Natural killer cell (primary cell): ENCODE results near the gene TTC34. TPM values are rescaled to one million over a fixed set of nuclear protein-coding genes. Genes with fewer than 3 reads are reported as not detected.
A peak's percentile ranks its signal among the peaks of the same experiment; 100 is the strongest.

Experiments used
- ATAC-seq, 3 donors: fragments of 150-1000 bp in 2 of 3; fragments of 200-7000 bp in 1 of 3; cut with Tn5 transposase; 1 replicate in 1 of 3; 2 replicates in 2 of 3; pipeline ENCODE4 v1.10.0; 2021; ENCODE audit warnings: mild to moderate bottlenecking in 2 of 3, moderate library complexity in 2 of 3
- DNase-seq, 2 donors: peaks; one replicate each; pipeline versions ENCODE4 v3.0.0 to v3.0.0-alpha.2; 2013 to 2021; ENCODE audit warnings: mixed read lengths in 1 of 2
- H3K27ac ChIP-seq: one replicate; pipeline ENCODE4 v1.5.1; 2013; ENCODE audit warnings: mild to moderate bottlenecking, low read length
- H3K27me3 ChIP-seq: one replicate; pipeline ENCODE4 v1.6.1; 2013; ENCODE audit warnings: low read length; ENCODE audit not compliant: control insufficient read depth, insufficient read depth
- H3K36me3 ChIP-seq: one replicate; pipeline ENCODE4 v1.6.1; 2013; ENCODE audit warnings: low read length; ENCODE audit not compliant: control insufficient read depth, insufficient read depth
- H3K4me1 ChIP-seq: one replicate; pipeline ENCODE4 v1.6.1; 2013; ENCODE audit warnings: low read length; ENCODE audit not compliant: control insufficient read depth, insufficient read depth
- H3K4me3 ChIP-seq: one replicate; pipeline ENCODE4 v1.5.1; 2013; ENCODE audit warnings: low read length
- H3K9me3 ChIP-seq: one replicate; pipeline ENCODE4 v1.6.1; 2013; ENCODE audit warnings: low read length; ENCODE audit not compliant: control insufficient read depth, insufficient read depth
- H3K27ac Mint-ChIP-seq, 2 donors: one replicate each; pipeline ENCODE4 v1.8.0; 2022; ENCODE audit warnings: mild to moderate bottlenecking in 2 of 2, mixed read lengths in 2 of 2, moderate library complexity in 1 of 2
- H3K27me3 Mint-ChIP-seq, 2 donors: one replicate each; pipeline ENCODE4 v1.8.0; 2022; ENCODE audit warnings: low read depth in 2 of 2, mixed read lengths in 2 of 2
- H3K36me3 Mint-ChIP-seq: one replicate; pipeline ENCODE4 v1.8.0; 2022; ENCODE audit warnings: mixed read lengths
- H3K4me1 Mint-ChIP-seq, 2 donors: one replicate each; pipeline ENCODE4 v1.8.0; 2022; ENCODE audit warnings: mixed read lengths in 2 of 2
- H3K4me3 Mint-ChIP-seq: one replicate; pipeline ENCODE4 v1.8.0; 2022; ENCODE audit warnings: mild to moderate bottlenecking, moderate library complexity, mixed read lengths
- H3K9me3 Mint-ChIP-seq, 2 donors: one replicate each; pipeline ENCODE4 v1.8.0; 2022; ENCODE audit warnings: mixed read lengths in 2 of 2
- WGBS: methylation state at CpG from one replicate; pipeline ENCODE4 v1.1.7; 2013; ENCODE audit warnings: missing lambda C conversion rate; ENCODE audit not compliant: insufficient coverage; 5-methylcytosine and 5-hydroxymethylcytosine counted together
- intact Hi-C: fragments of 100-400 bp; cut with micrococcal nuclease; formaldehyde crosslinking; loops from one replicate; pipeline ENCODE4 v1.14.2; 2022
- total RNA-seq, 4 donors: library from RNA; stranded (reverse); fragments of 120-200 nt in 1 of 4; gene quantifications; one replicate each; pipeline versions ENCODE4 v1.2.3 to v1.2.4, GENCODE V29; 2013 to 2022
- TF ChIP-seq, protein P1 (sequence below): fragments of 200-600 bp; IDR thresholded peaks from one replicate; pipeline ENCODE4 v1.8.0; 2022; ENCODE audit warnings: antibody characterized with exemption

TTC34 gene
- total RNA-seq, 3 donors from 2014 or later (not counting 1 experiment from before 2014, with no cell fraction given), result 0.80 to 1.4 (median 1.2) TPM

DNA sequence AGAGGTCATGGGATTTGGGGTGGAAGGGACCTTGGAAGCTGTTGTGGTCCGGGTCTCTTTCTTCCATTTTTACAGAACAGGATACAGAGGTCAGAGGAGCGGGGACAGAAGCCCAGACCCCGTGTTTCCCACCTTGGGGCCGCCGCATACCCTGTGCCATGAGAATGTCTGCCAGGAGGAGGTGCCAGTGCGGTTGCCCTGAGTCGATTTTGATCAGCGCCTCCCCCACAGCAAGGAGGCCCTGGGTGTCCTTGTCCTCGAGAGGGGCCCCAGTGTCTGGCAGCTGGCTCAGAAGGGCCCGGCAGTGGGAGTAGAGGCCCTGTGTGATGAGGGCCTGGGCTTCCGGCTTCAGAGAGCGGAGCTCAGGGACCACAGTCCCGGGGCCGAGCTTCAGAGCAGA lies 156.3 kb downstream of the TTC34 start:
- peaks cover 22% of the 10 kb centered on the region for H3K4me1 ChIP-seq
- Mint-ChIP-seq H3K27ac (no peak overlapping the region), H3K4me3 (no peak overlapping the region), H3K27me3 (peaks cover 0 to 4% of the 10 kb centered on the region in 2 donors), H3K4me1 (peaks cover 10 to 18% of the 10 kb centered on the region in 2 donors), H3K36me3 (no peaks in the 10 kb centered on the region), H3K9me3 (peaks cover 9% of the 10 kb centered on the region in 2 donors)
- 85% methylated on average over 14 of the region's 14 CpGs for WGBS
- no peaks in the 10 kb centered on the region for H3K36me3 ChIP-seq
- intact Hi-C loops, result loop anchor here (10.0 kb wide), 2 partner anchors 100 to 450 kb away; partner anchors contain the start of gene FAAP20
- no peak overlapping the region for H3K27ac ChIP-seq
- no peak overlapping the region for H3K4me3 ChIP-seq
- TF ChIP-seq, protein P1, sequence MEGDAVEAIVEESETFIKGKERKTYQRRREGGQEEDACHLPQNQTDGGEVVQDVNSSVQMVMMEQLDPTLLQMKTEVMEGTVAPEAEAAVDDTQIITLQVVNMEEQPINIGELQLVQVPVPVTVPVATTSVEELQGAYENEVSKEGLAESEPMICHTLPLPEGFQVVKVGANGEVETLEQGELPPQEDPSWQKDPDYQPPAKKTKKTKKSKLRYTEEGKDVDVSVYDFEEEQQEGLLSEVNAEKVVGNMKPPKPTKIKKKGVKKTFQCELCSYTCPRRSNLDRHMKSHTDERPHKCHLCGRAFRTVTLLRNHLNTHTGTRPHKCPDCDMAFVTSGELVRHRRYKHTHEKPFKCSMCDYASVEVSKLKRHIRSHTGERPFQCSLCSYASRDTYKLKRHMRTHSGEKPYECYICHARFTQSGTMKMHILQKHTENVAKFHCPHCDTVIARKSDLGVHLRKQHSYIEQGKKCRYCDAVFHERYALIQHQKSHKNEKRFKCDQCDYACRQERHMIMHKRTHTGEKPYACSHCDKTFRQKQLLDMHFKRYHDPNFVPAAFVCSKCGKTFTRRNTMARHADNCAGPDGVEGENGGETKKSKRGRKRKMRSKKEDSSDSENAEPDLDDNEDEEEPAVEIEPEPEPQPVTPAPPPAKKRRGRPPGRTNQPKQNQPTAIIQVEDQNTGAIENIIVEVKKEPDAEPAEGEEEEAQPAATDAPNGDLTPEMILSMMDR, result no peak
- H3K9me3 ChIP-seq, result peaks cover 12% of the 10 kb centered on the region
- H3K27me3 ChIP-seq, result peaks cover under 1% of the 10 kb centered on the region
- DNase-seq, result no peak
- ATAC-seq, result no peak

DNA sequence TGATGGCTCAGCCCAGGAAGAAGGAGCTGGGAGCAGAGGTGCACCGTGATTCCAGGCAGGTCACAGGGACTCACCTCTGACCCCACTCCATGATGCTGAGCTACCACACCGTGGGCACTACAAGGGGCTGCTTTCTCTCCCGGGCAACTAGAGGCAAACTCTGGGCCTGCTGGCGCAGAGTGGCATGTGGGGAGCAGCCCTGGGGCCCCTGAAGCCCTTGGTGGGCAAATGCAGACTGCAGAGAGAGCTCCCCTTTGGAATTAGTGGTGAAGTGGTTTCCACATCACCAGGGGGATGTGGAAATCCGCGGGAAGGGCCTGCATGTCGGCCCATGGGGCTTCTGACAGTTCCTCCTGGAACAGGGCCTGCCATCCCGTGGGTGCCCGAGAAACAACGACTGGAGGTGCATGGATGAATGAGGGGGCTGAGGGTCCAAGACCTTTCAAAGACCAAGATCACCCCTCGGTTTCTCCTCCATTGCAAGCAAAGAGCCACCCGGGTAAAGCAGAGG lies 156.8 kb downstream of the TTC34 start:
- Histone ChIP-seq H3K27me3 (no peaks in the 10 kb centered on the region), H3K9me3 (peaks cover 12% of the 10 kb centered on the region), H3K36me3 (no peaks in the 10 kb centered on the region), H3K4me1 (peaks cover 22% of the 10 kb centered on the region), H3K4me3 (no peak overlapping the region), H3K27ac (no peak overlapping the region)
- 89% methylated on average over 12 of the region's 12 CpGs for WGBS
- Mint-ChIP-seq H3K9me3 (peaks cover 9% of the 10 kb centered on the region in 2 donors), H3K27ac (peak overlapping the region in 1 of 2 donors; percentile 97), H3K36me3 (no peaks in the 10 kb centered on the region), H3K4me3 (no peak overlapping the region), H3K4me1 (peaks cover 10 to 18% of the 10 kb centered on the region in 2 donors), H3K27me3 (peaks cover 0 to 4% of the 10 kb centered on the region in 2 donors)
- intact Hi-C loops, result loop anchor here (10.0 kb wide), 2 partner anchors 100 to 450 kb away; partner anchors contain the start of gene FAAP20
- DNase-seq (no peak), ATAC-seq (no peak)
- TF ChIP-seq, protein P1, result no peak

DNA sequence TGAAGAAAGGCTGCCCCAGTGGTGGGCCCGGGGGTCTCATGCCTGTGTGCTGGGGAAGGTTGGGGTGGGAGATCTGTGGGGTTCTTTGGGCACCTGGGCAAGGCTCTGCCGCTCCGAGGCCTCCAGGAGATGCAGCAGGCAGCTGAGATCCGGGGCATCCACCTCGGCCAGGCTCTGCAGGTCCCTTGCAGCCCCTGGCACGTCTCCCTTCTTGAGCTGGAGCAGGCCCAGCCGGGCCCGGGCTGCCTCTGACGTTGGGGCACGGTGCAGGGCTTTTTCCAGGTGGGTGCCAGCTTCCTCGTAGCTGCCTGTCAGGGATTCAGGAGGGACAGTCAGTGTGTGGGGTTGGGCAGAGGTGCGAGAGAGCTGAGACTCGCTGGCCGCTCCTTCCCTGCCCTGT lies 157.3 kb downstream of the TTC34 start:
- 91% methylated on average over 14 of the region's 14 CpGs for WGBS
- no peaks in the 10 kb centered on the region for H3K36me3 ChIP-seq
- peak overlapping the region in 1 of 2 donors; percentile 97 for H3K27ac Mint-ChIP-seq
- TF ChIP-seq, protein P1, result no peak
- no peak for DNase-seq
- H3K36me3 Mint-ChIP-seq, result no peaks in the 10 kb centered on the region
- H3K4me1 ChIP-seq, result peaks cover 22% of the 10 kb centered on the region
- H3K4me3 ChIP-seq, result no peak overlapping the region
- H3K27me3 ChIP-seq, result no peaks in the 10 kb centered on the region
- peaks cover 9% of the 10 kb centered on the region in 2 donors for H3K9me3 Mint-ChIP-seq
- H3K27ac ChIP-seq, result no peak overlapping the region
- H3K4me3 Mint-ChIP-seq, result peak overlapping the region; percentile 25
- H3K27me3 Mint-ChIP-seq, result peaks cover 0 to 4% of the 10 kb centered on the region in 2 donors
- peaks cover 10 to 18% of the 10 kb centered on the region in 2 donors for H3K4me1 Mint-ChIP-seq
- no peak for ATAC-seq
- H3K9me3 ChIP-seq, result peaks cover 12% of the 10 kb centered on the region
- intact Hi-C loops, result loop anchor here (10.0 kb wide), 2 partner anchors 99 to 449 kb away; partner anchors contain the start of gene FAAP20
